DMS 273 (cell line): ENCODE measurements around the gene SDF2.
"Not testable (repeated sequence)": the region's sequence is repeated elsewhere in the genome, so short reads cannot be mapped to it uniquely, and the experiment has no call there.

Experiments used
- DNase-seq: peaks from one replicate; lab custom pipeline; 2025; ENCODE audit not compliant: unreplicated experiment; lab: John Stamatoyannopoulos, UW

Gene SDF2

DNA sequence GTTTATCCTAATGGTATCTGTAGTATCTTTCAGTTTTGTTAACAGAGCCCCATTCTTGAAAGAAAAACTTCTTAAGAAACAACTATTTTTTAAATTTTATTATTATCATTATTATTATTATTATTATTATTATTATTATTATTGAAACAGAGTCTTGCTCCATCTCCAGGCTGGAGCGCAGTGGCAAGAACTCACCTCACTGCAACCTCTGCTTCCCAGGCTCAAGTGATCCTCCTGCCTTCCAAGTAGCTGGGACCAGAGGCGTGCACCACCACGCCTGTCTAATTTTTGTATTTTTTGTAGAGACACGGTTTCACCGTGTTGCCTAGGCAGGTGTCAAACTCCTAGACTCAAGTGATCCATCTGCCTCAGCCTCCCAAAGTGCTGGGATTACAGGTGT is 23.7 kb upstream of the SDF2 start:
- no peak for DNase-seq

DNA sequence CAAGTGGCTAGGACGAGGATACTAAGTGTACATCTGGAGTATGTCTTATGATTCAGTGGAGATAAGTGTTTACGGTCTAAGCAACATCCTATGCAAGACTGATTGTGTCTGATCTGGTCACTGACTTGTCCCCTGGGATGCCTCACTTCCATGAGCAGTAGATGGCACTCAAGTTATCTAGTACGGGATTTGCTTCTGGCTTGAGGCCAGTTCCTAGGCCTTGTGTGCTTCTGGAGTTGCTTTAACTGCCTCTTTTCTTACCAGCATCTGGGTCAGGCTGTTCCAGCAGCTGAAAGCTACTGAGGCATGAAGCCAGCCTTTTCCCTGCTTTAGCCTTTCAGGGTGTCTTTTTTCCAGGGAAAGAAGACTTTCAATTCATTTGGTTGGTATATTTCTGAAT is 23.3 kb upstream of the SDF2 start:
- peak; percentile 86 for DNase-seq

DNA sequence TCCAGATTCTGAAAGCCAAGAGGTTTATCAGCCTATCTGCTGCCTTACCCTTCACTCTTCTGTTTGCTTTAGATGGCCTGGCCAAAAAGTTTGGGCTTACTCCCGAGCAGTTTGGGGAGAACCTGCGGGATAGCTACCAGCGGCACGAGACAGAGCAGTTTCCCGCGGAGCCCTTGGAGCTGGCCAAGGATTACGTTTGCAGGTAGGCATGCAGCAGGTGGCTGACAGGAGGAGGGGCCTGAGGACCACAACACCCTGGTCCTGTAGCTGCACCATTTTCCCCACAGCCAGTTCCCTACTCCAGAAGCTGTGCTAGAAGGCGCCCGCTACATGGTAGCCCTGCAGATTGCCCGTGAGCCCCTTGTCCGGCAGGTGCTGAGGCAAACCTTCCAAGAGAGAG is 20.9 kb upstream of the SDF2 start:
- DNase-seq: no peak

DNA sequence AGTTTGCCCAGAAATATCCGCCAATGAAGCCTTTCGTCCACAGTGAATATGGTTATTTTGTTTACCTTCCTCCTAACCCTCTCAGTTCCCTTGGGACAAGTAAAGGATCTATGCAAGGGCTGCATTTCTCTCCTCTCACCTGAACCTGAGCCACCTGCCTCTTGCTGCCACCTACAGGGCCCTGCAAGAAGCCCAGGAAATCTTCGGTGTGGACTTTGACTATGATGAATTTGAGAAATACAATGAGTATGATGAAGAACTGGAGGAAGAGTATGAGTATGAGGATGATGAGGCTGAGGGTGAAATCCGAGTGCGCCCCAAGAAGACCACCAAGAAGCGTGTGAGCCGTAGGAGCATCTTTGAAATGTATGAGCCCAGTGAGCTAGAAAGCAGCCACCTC is 14.3 kb upstream of the SDF2 start:
- peak; percentile 15 for DNase-seq

DNA sequence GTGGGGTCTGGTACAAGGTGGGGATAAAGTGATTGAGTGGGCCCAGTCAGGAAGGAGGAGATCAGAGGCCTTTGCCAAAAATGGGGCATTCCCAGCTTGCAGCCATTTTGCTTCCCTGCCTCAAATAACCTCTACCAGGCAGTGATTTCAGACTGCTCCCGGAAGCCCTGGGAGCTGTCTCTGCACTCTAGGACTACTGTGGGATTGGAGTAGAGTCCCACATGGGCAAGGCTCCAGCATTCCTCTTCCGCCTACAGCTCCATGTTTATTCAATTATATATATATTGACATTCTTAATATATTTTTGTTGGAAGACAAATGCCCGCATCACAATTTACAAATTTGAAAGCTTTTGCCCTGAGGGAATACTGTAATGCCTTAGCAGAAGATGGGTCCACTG is 13.8 kb upstream of the SDF2 start:
- no peak for DNase-seq

DNA sequence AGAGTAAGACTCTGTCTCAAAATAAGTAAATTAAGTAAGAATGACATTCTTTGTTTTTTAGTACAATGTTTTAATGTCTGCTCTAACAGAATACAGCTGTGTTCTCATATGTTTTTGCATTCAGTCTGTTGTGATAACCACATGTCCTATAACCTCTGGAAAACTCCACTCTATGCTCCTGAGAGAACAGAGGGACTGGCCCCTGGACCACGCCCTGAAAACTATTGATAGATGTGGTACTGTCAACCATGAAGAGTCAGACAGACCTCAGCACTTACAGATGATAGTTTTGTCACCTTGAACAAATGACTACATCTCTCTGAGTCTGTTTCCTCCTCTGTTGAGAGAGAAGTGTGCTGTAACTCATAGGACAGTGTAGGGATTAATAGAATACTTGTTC is 8.2 kb upstream of the SDF2 start:
- no peak for DNase-seq

DNA sequence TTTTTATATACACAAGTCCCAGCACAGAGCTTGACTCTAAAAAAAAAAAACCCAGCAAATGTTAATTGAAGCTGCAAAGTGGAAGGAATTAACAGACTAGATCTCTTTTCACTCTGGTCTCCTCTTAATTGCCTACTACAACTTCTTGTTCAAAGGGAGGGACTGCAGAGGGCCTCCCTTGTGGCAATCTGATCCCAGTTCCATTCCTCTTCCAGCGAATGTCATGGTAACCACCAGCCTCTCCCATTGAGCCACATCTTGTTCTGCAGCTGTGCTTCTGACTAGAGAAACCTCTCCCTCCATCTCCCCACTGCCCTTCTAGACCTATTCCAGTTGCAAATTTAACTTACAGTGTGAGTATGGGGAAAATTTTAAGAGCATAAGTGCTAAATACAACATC is 6.2 kb upstream of the SDF2 start:
- DNase-seq: peak; percentile 51

DNA sequence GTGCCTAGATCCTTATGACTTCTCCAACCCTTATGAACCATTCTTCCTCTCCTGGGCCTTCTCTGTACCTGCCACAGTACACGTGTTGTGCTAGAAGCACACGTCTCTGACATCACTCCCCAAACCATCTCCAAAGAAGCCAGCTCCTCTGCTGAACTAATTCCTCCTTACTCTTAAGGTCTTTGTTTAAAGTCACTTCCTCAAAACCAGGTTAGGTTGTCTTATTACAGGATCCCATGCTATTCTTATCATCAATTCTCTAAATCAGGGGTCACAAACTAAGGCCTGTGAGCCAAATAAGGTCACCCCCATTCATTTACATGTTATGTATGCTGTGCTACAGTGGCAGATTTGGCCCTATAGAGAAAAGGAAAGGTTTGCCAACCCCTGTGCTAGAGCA is 4.3 kb upstream of the SDF2 start:
- DNase-seq: no peak

DNA sequence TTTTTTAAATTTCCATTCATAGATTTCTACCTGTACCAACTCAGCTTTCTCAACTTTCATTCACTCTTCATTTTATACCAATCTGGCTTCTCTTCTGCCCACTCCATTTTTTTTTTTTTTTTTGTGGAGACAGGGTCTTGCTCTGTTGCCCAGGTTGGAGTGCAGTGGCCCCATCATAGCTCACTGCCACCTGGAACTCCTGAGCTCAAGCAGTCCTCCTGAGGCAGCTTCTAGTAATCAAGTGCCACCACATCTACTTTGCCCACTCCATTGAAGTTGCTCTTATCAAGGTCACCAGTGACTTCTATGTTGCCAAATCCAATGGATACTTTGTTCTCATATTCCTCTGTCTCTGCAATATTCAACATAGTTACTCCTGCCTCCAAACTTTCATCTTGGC is 2.0 kb upstream of the SDF2 start:
- no peak for DNase-seq

DNA sequence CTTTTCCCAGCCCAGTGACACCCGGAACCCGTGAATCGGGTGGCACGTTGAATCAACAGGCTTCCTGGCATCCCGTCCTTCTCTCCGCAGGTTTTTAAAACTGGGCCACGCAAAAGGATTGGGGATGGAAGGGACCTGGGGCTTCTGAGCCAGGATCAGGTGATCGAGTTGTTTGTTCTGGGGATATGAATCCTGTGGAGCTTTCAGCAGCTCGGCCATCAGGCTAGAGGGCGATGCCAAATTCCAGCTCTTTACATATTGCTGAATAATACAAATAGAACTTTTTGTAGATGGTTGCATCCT is 772 bp upstream of the SDF2 start:
- no peak for DNase-seq

DNA sequence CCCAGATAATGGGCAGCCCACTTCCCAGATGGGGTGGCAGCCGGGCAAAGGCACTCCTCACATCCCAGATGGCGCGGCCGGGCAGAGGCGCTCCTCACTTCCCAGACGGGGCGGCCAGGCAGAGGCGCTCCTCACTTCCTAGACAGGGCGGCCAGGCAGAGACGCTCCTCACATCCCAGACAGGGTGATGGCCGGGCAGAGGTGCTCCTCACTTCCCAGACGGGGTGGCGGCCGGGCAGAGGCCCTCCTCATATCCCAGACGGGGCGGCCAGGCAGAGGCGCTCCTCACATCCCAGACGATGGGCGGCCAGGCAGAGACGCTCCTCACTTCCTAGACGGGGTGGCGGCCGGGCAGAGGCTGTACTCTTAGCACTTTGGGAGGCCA is 2.2 kb downstream of the SDF2 start:
- not testable (repeated sequence) for DNase-seq

DNA sequence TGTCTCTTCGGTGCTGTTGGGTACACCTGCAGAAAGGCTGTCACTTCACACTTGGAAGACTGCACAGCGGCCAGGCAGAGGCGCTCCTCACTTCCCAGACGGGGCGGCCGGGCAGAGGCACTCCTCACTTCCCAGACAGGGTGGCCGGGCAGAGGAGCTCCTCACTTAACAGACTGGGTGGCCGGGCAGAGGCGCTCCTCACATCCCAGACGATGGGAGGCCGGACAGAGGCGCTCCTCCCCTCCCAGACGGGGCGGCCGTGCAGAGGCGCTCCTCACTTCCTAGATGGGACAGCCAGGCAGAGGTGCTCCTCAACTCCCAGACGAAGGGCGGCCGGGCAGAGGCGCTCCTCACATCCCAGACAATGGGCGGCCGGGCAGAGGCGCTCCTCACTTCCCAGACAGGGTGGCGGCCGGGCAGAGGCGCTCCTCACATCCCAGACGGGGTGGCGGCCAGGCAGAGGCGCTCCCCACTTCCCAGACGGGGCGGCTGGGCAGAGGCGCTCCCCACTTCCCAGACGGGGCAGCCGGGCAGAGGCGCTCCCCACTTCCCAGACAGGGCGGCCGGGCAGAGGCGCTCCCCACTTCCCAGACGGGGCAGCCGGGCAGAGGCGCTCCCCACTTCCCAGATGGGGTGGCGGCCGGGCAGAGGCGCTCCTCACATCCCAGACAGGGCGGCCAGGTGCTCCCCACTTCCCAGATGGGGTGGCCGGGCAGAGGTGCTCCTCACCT is 2.8 kb downstream of the SDF2 start:
- DNase-seq: not testable (repeated sequence)

DNA sequence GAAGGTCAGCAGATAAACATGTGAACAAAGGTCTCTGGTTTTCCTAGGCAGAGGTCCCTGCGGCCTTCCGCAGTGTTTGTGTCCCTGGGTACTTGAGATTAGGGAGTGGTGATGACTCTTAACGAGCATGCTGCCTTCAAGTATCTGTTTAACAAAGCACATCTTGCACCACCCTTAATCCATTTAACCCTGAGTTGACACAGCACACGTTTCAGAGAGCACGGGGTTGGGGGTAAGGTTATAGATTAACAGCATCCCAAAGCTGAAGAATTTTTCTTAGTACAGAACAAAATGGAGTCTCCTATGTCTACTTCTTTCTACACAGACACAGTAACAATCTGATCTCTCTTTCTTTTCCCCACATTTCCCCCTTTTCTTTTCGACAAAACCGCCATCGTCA is 3.4 kb downstream of the SDF2 start:
- not testable (repeated sequence) for DNase-seq

DNA sequence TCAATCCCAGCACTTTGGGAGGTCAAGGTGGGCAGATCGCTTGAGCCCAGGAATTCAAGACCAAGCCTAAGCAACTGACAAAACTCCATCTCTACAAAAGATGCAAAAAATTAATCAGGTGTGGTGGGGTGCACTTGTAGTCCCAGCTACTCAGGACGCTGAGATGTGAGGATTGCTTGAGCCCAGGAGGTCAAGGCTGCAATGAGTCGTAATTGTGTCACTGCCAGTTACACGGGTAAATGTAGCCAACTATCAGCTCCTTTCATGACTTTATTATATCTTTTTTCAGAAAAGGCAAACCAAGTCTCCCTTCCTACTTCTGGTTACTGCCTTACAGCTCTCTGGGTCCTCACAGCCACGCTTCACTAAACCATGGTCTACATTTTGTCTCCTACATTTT is 4.0 kb downstream of the SDF2 start:
- DNase-seq: no peak

DNA sequence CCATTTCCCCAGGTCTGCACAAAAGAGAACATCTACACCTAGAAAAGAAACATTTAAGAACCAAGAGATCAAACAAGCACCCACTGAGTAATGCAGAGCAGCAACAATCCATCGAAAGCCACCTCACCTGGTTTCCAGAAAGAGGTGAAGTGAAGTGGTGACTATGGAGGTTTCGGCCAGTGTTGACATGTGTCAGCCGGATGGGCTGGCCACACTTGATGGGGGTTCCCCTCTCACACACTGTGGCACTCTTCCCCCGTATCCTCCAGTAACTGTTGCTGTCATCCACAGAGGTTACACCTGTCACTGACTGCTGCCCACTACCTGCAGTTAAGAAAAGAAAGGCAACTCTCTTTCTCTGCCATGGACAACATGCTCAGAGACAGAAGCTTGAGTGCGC is 6.5 kb downstream of the SDF2 start:
- DNase-seq: no peak

DNA sequence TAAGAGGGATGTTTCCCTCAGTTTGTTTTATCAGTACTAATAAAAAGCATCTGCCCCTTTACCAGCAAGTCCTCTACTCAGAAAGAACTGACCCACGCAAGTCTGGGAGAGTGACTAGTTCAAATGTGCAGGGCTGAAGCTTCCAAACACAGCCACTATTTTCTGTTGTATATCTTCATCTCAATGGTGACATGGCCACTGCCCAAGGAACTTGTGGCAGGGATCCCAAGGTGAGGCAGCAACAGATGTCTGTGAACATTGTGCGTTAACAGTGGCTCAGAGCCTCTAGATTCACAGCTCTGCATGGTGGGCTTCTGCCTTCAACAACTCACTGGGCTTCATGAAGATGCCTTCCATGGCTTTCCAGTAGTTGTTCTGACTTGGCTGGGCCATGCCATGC is 13.0 kb downstream of the SDF2 start:
- DNase-seq: peak; percentile 13

DNA sequence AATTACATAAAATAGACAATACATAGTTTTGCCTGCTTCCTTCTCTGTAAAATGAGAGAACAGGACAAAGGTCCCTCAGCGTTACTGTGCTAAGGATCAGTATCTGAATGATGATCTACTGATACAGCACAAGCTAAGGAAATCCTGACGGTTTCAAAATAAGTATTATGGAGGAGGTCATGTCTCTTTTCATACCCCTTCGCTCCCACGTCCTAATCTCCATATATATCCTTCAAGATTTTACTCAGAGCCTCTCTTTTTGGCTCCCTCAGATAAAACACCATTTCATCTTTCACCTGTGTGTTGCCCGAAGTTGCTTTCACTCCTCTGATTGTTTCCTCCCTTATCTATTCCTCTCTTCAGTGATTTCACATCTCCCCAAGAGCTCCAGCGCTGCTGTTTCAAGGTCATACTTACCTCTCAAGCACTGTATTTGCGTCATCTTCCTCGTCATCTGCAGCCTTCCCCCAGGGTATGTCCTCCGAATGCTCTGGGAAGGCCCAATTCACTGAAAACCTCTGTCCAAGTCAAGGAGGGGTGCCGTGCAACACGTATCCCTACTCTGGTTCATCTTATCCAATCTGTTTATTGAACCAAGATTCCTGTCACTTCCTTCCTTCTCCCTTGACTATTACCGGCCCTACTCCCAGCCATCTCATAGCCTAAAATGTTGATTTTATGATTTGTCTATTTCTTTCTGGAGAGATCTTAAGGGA is 15.5 kb downstream of the SDF2 start:
- DNase-seq: no peak

DNA sequence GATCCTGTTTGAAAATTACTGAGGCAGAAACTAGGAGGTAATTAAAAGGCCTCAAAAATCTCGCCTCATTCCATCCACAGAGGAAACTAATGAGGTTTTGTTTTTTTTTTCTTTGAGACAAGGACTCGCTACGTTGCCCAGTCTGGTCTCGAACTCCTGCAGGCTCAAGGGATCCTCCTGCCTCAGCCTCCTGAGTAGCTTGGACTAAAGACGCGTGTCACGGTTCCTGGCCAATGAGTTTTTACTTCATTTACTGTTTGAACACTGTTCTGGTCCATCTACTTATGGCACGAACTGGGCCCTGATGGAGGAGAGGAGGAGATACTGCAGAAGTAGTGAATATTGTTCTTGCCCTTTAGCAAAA is 16.1 kb downstream of the SDF2 start:
- DNase-seq: no peak

DNA sequence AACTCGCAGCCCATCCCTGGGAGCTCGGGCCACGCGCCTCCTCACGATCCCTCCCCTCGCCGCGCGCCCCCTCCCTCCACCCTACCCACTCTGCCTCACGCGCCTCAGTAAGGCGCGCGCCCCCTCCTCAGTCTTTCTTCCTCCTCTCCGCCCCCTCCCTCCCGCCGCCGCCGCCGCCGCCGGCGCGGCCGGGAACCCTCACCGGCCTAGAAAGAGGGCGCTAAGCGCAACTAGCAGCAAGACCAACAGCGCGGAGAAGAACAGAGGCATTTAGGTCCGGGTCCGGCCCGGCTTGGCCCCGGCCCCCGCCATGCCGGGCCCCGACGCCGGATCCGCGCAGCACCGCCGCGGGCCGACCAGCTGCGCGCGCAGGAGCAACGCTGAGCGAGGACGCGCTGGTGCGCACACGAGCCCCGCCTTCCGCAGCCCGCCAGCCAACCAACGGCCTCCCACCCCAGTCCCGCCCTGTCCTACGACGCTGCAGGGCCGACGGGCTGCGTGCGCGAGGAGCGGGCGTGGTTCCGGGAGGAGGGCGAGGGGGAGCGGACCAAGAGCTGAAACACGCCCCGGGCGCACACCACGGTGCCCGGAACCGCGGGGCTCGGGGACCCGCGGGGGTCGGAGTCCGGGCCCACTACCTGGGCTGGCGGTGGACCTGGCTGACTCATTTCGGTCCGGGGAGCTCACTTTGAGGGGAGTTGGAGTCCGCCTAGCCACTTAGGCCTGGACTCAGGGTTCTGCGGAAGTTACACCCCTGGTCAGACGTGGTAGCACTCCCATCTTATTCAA is 16.7 kb downstream of the SDF2 start, which contains the start of gene BLTP2:
Gene BLTP2, minus strand, starts transcription at position 372 of the 789 bp plus-strand sequence. Its CDS starts 102 bp downstream, at position 270.
- peak; percentile 98 for DNase-seq

DNA sequence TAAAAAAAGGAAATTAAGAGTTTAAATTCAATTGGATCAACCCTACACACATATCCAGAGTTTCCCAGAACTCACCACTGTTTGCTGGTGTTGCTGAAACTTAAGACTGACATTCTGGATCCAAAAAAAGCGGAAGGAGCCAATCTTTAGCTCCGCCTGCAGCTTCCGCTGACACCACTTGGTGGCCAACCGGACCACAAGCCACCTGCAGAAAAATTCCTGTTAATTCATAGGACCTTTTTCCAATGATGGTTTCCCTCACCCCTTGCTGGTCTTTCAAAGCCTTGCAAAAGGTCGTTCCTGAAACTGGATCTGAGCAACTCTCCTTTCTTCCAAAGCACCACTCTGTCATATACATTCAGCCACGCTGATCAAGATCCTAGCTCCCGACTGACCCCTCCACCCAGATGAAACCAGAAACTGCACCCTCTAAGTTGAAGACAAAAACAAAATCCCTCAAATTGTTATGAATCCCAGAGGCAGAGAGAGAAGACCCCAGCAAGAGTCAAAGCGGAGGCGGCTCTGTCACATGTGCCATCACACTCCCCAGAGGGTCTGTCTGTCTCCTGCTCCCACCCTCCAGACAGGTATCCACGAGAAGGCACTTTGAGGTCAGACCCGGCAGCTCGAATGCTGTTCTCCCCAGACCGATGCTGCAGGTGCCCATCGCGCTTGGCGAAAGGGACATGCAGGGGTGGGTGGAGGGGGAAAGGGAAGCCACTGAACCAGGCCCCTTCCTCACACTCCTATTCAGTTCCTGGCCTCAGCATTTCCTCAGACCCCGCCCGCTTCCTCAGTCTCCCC is 17.5 kb downstream of the SDF2 start:
- peak; percentile 79 for DNase-seq

DNA sequence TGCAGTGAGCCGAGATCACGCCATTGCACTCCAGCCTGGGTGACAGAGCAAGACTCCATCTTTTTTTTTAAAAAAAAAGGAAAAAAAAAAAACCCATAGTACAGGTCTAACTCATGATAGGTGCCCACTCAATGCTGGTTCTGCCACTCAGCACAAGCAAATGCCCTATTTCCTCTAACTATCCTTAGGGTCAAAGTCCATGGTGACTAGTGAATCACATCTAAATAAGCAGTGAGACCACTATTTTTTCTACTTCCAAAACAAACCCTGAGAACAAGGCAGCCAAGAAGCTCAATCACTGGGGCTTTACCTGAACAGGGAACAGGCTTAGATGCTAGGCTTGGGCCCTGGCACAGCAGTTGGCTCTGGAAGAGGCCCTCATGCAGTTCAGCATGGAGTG is 20.1 kb downstream of the SDF2 start:
- DNase-seq: no peak
